Gastroesophageal sphincter (tissue), 4 donors: Measurements from ENCODE around the gene MARVELD2. TPM values are rescaled to one million over a fixed set of nuclear protein-coding genes. Genes with fewer than 3 reads are reported as not detected.
"Not testable (repeated sequence)": the region's sequence is repeated elsewhere in the genome, so short reads cannot be mapped to it uniquely, and the experiment has no call there.

Source experiments
- ATAC-seq: fragments of 150-250 bp; one replicate; pipeline ENCODE4 v1.9.1; 2016; ENCODE audit warnings: mild to moderate bottlenecking, moderate library complexity
- H3K27ac ChIP-seq, 4 donors: fragments of 200-600 bp; sonication (generic) in 3 of 4; 1 replicate in 3 of 4; 2 replicates in 1 of 4; pipeline ENCODE4 v1.5.1; 2016 to 2019
- H3K27me3 ChIP-seq: fragments of 200-600 bp; sonication (generic); one replicate; pipeline ENCODE4 v1.5.1; 2019
- H3K36me3 ChIP-seq, 2 donors: fragments of 200-600 bp; sonication (generic); one replicate each; pipeline ENCODE4 v1.5.1; 2019; ENCODE audit warnings: control low read depth in 1 of 2
- H3K4me1 ChIP-seq, 3 donors: fragments of 200-600 bp; sonication (generic); 1 replicate in 2 of 3; 2 replicates in 1 of 3; pipeline ENCODE4 v1.5.1; 2016 to 2019; ENCODE audit warnings: control low read depth in 2 of 3
- H3K4me3 ChIP-seq, 2 donors: fragments of 200-600 bp; sonication (generic); one replicate each; pipeline ENCODE4 v1.5.1; 2019; ENCODE audit warnings: mild to moderate bottlenecking in 1 of 2, moderate library complexity in 1 of 2
- H3K9me3 ChIP-seq, 3 donors: fragments of 200-600 bp; sonication (generic); one replicate each; pipeline ENCODE4 v1.5.1; 2017 to 2019; ENCODE audit warnings: control low read depth in 2 of 3
- EP300 ChIP-seq: sonication (generic); formaldehyde crosslinking; IDR thresholded peaks from one replicate; pipeline ENCODE4 v1.6.1; 2017; ENCODE audit warnings: antibody characterized with exemption, mild to moderate bottlenecking
- POLR2A ChIP-seq, 2 donors: fragments of 450-650 bp; IDR thresholded peaks; one replicate each; pipeline ENCODE4 v1.6.1; 2017; ENCODE audit warnings: antibody characterized with exemption in 2 of 2, mild to moderate bottlenecking in 2 of 2, moderate library complexity in 1 of 2
- POLR2AphosphoS5 ChIP-seq: sonication (generic); formaldehyde crosslinking; IDR thresholded peaks from one replicate; pipeline ENCODE4 v1.6.1; 2017; ENCODE audit warnings: antibody characterized with exemption
- whole genome bisulfite sequencing, 2 donors: methylation state at CpG; one replicate each; pipeline ENCODE4 v1.1.5; 2018; ENCODE audit warnings: low coverage in 1 of 2; 5-methylcytosine and 5-hydroxymethylcytosine counted together
- total RNA-seq, 4 donors: library from RNA; depleted of rRNA; stranded (reverse); fragments of >200 nt; gene quantifications; one replicate each; pipeline ENCODE4 v1.1.0, GENCODE V29; 2016
- TF ChIP-seq, protein P1 (sequence below), 4 experiments: fragments of 200-600 bp in 2 of 4; fragments of 450-650 bp in 2 of 4; sonication (generic) in 1 of 4; IDR thresholded peaks; one replicate each; pipeline ENCODE4 v1.5.1; 2017 to 2019; ENCODE audit warnings: antibody characterized with exemption in 4 of 4, mild to moderate bottlenecking in 2 of 4, moderate library complexity in 2 of 4

Gene MARVELD2
- total RNA-seq, 4 donors from 2014 or later, result 0.81 to 6.3 (median 1.9) TPM

- WGBS, 2 donors, result 71 to 82% methylated on average over 6 to 7 of the region's 8 CpGs
- Histone ChIP-seq H3K9me3 (no peaks in the 10 kb centered on the region), H3K4me1 (no peaks in the 10 kb centered on the region), H3K27ac (no peak overlapping the region), H3K4me3 (no peak overlapping the region), H3K27me3 (no peaks in the 10 kb centered on the region), H3K36me3 (no peaks in the 10 kb centered on the region)
- TF ChIP-seq, protein P1, sequence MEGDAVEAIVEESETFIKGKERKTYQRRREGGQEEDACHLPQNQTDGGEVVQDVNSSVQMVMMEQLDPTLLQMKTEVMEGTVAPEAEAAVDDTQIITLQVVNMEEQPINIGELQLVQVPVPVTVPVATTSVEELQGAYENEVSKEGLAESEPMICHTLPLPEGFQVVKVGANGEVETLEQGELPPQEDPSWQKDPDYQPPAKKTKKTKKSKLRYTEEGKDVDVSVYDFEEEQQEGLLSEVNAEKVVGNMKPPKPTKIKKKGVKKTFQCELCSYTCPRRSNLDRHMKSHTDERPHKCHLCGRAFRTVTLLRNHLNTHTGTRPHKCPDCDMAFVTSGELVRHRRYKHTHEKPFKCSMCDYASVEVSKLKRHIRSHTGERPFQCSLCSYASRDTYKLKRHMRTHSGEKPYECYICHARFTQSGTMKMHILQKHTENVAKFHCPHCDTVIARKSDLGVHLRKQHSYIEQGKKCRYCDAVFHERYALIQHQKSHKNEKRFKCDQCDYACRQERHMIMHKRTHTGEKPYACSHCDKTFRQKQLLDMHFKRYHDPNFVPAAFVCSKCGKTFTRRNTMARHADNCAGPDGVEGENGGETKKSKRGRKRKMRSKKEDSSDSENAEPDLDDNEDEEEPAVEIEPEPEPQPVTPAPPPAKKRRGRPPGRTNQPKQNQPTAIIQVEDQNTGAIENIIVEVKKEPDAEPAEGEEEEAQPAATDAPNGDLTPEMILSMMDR (IDR thresholded peaks at IDR 0.05), result no peak
- TF ChIP-seq EP300, result no peak
- no peak for TF ChIP-seq POLR2A (IDR thresholded peaks at IDR 0.05)
- no peak for TF ChIP-seq POLR2AphosphoS5
- no peak for ATAC-seq
Measured at GRCh38 chr5:69467442-69468225, 52.7 kb downstream of the MARVELD2 start.

DNA sequence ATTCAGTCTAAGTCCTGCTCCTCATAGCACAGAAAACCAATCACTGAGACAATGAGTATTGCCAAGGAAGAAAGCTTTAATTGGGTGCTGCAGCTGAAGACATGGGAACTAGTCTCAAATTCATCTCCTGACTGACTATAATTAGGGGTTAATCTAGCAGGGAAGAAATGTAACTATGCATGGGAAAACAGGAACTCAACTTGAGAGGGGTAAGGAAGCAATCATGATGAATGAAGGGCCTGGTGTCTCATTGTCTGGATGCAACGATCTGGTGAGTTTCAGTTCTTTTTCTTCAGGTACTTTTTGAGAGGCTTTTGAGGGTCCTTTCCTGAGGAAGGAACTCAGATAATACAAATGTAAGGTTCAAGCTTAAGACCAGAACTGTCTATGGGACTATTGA lies 53.7 kb downstream of the MARVELD2 start:
- Histone ChIP-seq H3K9me3 (no peaks in the 10 kb centered on the region), H3K4me3 (no peak overlapping the region), H3K36me3 (no peaks in the 10 kb centered on the region), H3K27me3 (no peaks in the 10 kb centered on the region), H3K27ac (no peak overlapping the region), H3K4me1 (no peaks in the 10 kb centered on the region)
- ATAC-seq, result no peak
- 43 to 50% methylated on average over 1 of the region's 1 CpG for WGBS, 2 donors
- TF ChIP-seq EP300 (no peak), POLR2A (IDR thresholded peaks at IDR 0.05) (no peak), POLR2AphosphoS5 (no peak)
- TF ChIP-seq, protein P1 (IDR thresholded peaks at IDR 0.05), result no peak

GRCh38 chr5:69471516-69471915 lies 56.6 kb downstream of the MARVELD2 start:
- H3K27ac ChIP-seq, result not testable (repeated sequence)
- 75 to 82% methylated on average over 2 to 6 of the region's 6 CpGs for WGBS, 2 donors

GRCh38 chr5:69472535-69473143 lies 57.7 kb downstream of the MARVELD2 start:
- H3K27ac ChIP-seq, ATAC-seq, H3K27me3 ChIP-seq, H3K9me3 ChIP-seq, H3K36me3 ChIP-seq, H3K4me3 ChIP-seq, H3K4me1 ChIP-seq: not testable (repeated sequence)
- 94 to 98% methylated on average over 7 to 8 of the region's 16 CpGs for WGBS, 2 donors

More at GRCh38 chr5:69471516-69471915, 56.6 kb downstream of the MARVELD2 start:
- not testable (repeated sequence) for H3K4me1 ChIP-seq, H3K36me3 ChIP-seq, H3K4me3 ChIP-seq, H3K27me3 ChIP-seq, H3K9me3 ChIP-seq, ATAC-seq

DNA sequence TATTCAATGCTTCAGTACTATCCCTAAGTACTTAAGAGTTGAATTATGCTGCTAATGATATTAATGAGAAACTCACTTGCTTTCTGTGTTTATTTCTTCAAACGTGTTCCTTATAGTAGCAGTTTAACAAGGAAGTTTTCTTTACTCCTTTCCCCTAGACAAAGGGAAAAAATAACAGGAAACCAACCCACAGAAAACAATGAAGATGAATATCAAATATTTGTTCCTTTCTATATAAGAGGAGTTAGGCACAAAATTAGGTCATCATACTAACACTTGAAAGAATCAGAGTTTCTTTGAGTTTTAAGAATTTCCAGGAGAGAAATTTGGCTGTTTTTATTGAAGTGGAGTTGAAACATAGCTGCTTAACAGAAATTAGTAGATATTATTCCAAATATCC lies 62.3 kb downstream of the MARVELD2 start:
- ATAC-seq, result no peak
- no peaks in the 10 kb centered on the region for H3K36me3 ChIP-seq
- no peaks in the 10 kb centered on the region for H3K27me3 ChIP-seq
- H3K9me3 ChIP-seq, result no peaks in the 10 kb centered on the region
- H3K4me3 ChIP-seq, result no peak overlapping the region
- H3K27ac ChIP-seq, result no peak overlapping the region
- TF ChIP-seq EP300, result no peak
- TF ChIP-seq POLR2A (IDR thresholded peaks at IDR 0.05), result no peak
- no peak for TF ChIP-seq POLR2AphosphoS5
- TF ChIP-seq, protein P1 (IDR thresholded peaks at IDR 0.05), result no peak
- 8 to 17% methylated on average over 1 of the region's 1 CpG for WGBS, 2 donors
- H3K4me1 ChIP-seq, result no peaks in the 10 kb centered on the region

- WGBS, 2 donors, result 75 to 77% methylated on average over 4 to 7 of the region's 7 CpGs
- H3K4me1 ChIP-seq, H3K9me3 ChIP-seq, H3K27ac ChIP-seq, H3K36me3 ChIP-seq, H3K4me3 ChIP-seq, ATAC-seq, H3K27me3 ChIP-seq: not testable (repeated sequence)
Measured at GRCh38 chr5:69478296-69478695, 63.4 kb downstream of the MARVELD2 start.
